SKM-1 (cell line): ENCODE measurements around the gene PARM1.

ENCODE experiments used
- DNase-seq: peaks from one replicate; lab custom pipeline; 2025; ENCODE audit not compliant: unreplicated experiment; lab: John Stamatoyannopoulos, UW

PARM1 gene

DNA sequence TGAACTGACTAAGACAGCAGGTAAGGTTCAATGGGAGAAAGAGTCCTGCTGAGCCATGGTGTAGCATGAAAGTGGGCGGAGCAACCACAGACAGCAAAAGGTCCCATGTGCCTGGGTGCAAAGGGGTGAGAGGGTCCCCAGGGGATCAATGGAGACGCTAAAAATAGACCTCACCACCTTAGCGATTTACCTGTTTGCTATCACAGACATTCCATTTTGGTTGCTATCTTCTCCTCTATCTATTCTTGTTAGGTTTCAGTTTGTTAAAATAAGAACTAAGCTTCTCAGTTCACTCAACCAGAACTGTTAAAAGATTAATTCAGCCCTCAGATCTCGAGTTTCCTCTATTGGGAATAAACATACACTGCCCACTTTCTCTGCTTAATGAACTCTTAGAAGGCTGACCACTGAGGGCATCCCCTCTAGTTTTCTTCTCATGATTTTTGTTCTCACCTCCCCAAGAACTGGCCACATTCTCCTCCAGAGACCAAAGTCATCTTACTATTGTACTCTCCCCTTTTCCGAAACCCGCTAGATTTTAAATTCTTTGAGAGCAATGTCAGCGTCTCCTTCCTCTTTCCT is 136.7 kb downstream of the PARM1 start:
- no peak for DNase-seq

DNA sequence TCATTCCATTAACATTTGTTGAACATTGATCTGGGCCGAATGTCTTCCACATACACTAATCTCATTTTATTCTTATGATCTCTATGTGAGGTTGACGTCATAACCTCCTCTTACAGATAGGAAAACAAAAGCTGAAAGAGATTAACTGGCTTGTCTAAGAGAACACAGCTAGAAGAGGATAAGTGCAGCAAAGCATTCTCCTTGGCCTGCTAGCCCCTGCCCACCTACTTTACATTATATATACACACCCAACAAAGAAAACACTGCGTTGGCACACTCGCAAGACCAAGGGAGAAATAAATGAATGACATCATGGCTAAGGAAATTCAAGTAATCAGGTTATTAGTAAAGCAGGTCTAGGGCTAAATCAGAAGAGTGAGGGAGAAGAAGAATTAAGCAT is 138.4 kb downstream of the PARM1 start:
- DNase-seq = no peak

DNA sequence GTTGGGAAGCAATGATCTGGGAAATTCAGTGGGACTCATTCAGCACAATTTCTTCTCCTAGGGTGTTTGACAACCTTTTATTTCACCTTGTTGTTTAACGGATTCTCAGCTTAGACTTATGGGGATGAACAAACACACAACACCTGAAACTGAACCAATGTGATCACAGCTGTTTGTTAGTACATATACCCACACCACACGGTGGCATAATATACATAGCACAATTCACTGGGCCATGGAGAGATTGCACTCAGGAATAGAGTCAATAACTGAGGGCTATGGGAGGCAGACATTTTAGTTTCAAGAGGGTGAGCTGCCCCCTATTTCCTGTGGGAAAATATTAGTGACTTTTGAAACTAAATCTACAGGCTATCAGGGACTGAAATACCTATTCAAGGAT is 148.0 kb downstream of the PARM1 start:
- no peak for DNase-seq

DNA sequence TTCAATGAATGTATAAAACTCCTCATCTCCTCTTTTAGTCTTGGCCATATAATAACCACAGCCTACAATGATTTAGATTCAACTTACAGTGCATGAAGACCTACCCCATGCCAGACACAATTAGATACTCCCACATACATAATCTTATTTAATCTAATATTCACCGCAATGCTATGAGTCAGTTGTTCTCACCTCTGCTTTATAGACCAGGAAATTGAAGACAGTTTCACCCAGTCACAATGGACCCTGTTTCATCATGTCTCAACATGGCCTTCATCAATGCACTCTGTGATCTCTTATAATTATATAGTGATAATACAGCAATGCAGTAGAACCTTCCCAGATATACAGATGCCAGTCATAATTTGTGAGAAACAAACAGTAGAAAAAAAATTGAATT is 148.6 kb downstream of the PARM1 start:
- DNase-seq = no peak

- DNase-seq = no peak
These were observed 154.5 kb downstream of the PARM1 start for GRCh38 chr4:75087416-75087815.

GRCh38 chr4:75087865-75088264 is 154.9 kb downstream of the PARM1 start:
- DNase-seq = no peak

GRCh38 chr4:75089206-75089605 is 156.3 kb downstream of the PARM1 start:
- DNase-seq = no peak

GRCh38 chr4:75099321-75099720 is 166.4 kb downstream of the PARM1 start:
- no peak for DNase-seq
